H1 (cell line): Measurements from ENCODE around the gene HSPA12A. TPM values are rescaled to one million over a fixed set of nuclear protein-coding genes. Genes with fewer than 3 reads are reported as not detected.

ENCODE experiments used
- CTCF ChIA-PET: fragments of 300-600 bp; sonication (Branson Sonifier 250); formaldehyde crosslinking; loops from one replicate; lab custom pipeline; 2021; ENCODE audit not compliant: partially characterized antibody; lab: Charles Lee
- POLR2A ChIA-PET: fragments of 300-600 bp; sonication (Branson Sonifier 250); formaldehyde crosslinking; loops from one replicate; lab custom pipeline; 2021; ENCODE audit warnings: inconsistent platforms; ENCODE audit not compliant: partially characterized antibody; lab: Charles Lee
- DNase-seq, 2 experiments: peaks; one replicate each; pipeline versions ENCODE4 v3.0.0 to v3.0.0-alpha.2; 2010 to 2022; ENCODE audit warnings: low spot score in 2 of 2, low read depth in 1 of 2, mixed read lengths in 1 of 2
- FAIRE-seq: peaks from 2 replicates; lab custom pipeline; 2011; peaks lifted over from hg19 to GRCh38; lab: Jason Lieb, UNC
- H2AFZ ChIP-seq: 2 replicates; pipeline ENCODE4 v1.8.1; 2012; ENCODE audit warnings: low read length, inconsistent platforms
- H2AK5ac ChIP-seq: 2 replicates; pipeline ENCODE4 v1.6.1; 2013; ENCODE audit warnings: low read depth, low read length
- H2BK120ac ChIP-seq: replicated peaks from 2 replicates; pipeline ENCODE3; 2013; ENCODE audit warnings: low read depth, low read length, inconsistent platforms
- H2BK12ac ChIP-seq: 2 replicates; pipeline ENCODE4 v1.6.1; 2013; ENCODE audit warnings: low read depth, low read length
- H2BK15ac ChIP-seq: 2 replicates; pipeline ENCODE4 v1.6.1; 2013; ENCODE audit warnings: low read length
- H2BK20ac ChIP-seq: 2 replicates; pipeline ENCODE4 v1.6.1; 2013; ENCODE audit warnings: low read length
- H2BK5ac ChIP-seq: 2 replicates; pipeline ENCODE4 v1.6.1; 2013; ENCODE audit warnings: low read depth, low read length
- H3K14ac ChIP-seq: 2 replicates; pipeline ENCODE4 v1.6.1; 2013; ENCODE audit warnings: inconsistent platforms; ENCODE audit not compliant: insufficient read length
- H3K18ac ChIP-seq: 2 replicates; pipeline ENCODE4 v1.6.1; 2013; ENCODE audit warnings: low read length; ENCODE audit errors: extremely low read depth
- H3K23ac ChIP-seq: 2 replicates; pipeline ENCODE4 v1.6.1; 2013; ENCODE audit warnings: inconsistent platforms; ENCODE audit not compliant: insufficient read length
- H3K23me2 ChIP-seq: 2 replicates; pipeline ENCODE4 v1.6.1; 2013; ENCODE audit warnings: low read depth, low read length
- H3K27ac ChIP-seq: 2 replicates; pipeline ENCODE4 v1.6.1; 2011; ENCODE audit warnings: low read depth, low read length, inconsistent platforms
- H3K27me3 ChIP-seq, 4 experiments: replicated peaks in 1 of 4; 1 replicate in 1 of 4; 2 replicates in 3 of 4; pipeline versions ENCODE4 v1.6.1 to v1.8.1; 2011 to 2013; ENCODE audit warnings: low read length in 3 of 4, mild to moderate bottlenecking in 3 of 4, inconsistent platforms in 2 of 4, mixed read lengths in 2 of 4, moderate library complexity in 1 of 4; ENCODE audit not compliant: control insufficient read depth in 3 of 4, insufficient read depth in 3 of 4; ENCODE audit errors: extremely low read depth in 1 of 4
- H3K36me3 ChIP-seq, 4 experiments: 2 replicates each; pipeline versions ENCODE4 v1.6.1 to v1.8.1; 2011 to 2013; ENCODE audit warnings: mild to moderate bottlenecking in 4 of 4, low read length in 3 of 4, moderate library complexity in 2 of 4, control low read depth in 1 of 4, inconsistent platforms in 1 of 4; ENCODE audit not compliant: insufficient read depth in 4 of 4, control insufficient read depth in 2 of 4
- H3K4ac ChIP-seq: replicated peaks from 2 replicates; pipeline ENCODE3; 2013; ENCODE audit warnings: low read length, low read depth, mixed read lengths, inconsistent platforms; ENCODE audit not compliant: insufficient read length
- H3K4me1 ChIP-seq, 4 experiments: replicated peaks in 1 of 4; 1 replicate in 1 of 4; 2 replicates in 3 of 4; pipeline versions ENCODE4 v1.6.1 to v1.8.1; 2011 to 2013; ENCODE audit warnings: low read length in 3 of 4, inconsistent platforms in 2 of 4, mixed read lengths in 1 of 4; ENCODE audit not compliant: insufficient read depth in 4 of 4, control insufficient read depth in 3 of 4
- H3K4me2 ChIP-seq, 2 experiments: 2 replicates each; pipeline versions ENCODE4 v1.6.1 to v1.8.1; 2011 to 2013; ENCODE audit warnings: low read depth in 2 of 2, low read length in 2 of 2, control low read depth in 1 of 2, inconsistent platforms in 1 of 2, mild to moderate bottlenecking in 1 of 2; ENCODE audit not compliant: insufficient read depth in 1 of 2
- H3K4me3 ChIP-seq, 4 experiments: fragments of 200-600, 300-600 bp in 1 of 4; sonication (generic), shearing (Covaris generic), sonication (Bioruptor Twin) in 1 of 4; 2 replicates each; pipeline versions ENCODE4 v1.5.1 to v1.8.1; 2011 to 2016; ENCODE audit warnings: low read length in 4 of 4, low read depth in 3 of 4, control low read depth in 2 of 4, inconsistent platforms in 2 of 4, mild to moderate bottlenecking in 2 of 4, mixed read lengths in 1 of 4, moderate library complexity in 1 of 4; ENCODE audit not compliant: insufficient read depth in 2 of 4; ENCODE audit errors: extremely low read depth in 1 of 4
- H3K56ac ChIP-seq: replicated peaks from 2 replicates; pipeline ENCODE3; 2013; ENCODE audit warnings: low read depth, mild to moderate bottlenecking, mixed read lengths, low read length, inconsistent platforms; ENCODE audit not compliant: insufficient read length
- H3K79me1 ChIP-seq: 2 replicates; pipeline ENCODE4 v1.6.1; 2013; ENCODE audit warnings: low read depth, low read length, control low read depth
- H3K79me2 ChIP-seq, 2 experiments: 2 replicates each; pipeline versions ENCODE4 v1.6.1 to v1.8.1; 2012 to 2013; ENCODE audit warnings: low read length in 2 of 2, mild to moderate bottlenecking in 2 of 2, inconsistent platforms in 1 of 2; ENCODE audit not compliant: insufficient read depth in 2 of 2, control insufficient read depth in 1 of 2
- H3K9ac ChIP-seq, 4 experiments: replicated peaks in 1 of 4; 1 replicate in 1 of 4; 2 replicates in 3 of 4; pipeline versions ENCODE4 v1.6.1 to v1.8.1; 2011 to 2013; ENCODE audit warnings: low read depth in 3 of 4, low read length in 3 of 4, control low read depth in 2 of 4, mild to moderate bottlenecking in 2 of 4, moderate library complexity in 2 of 4, inconsistent platforms in 1 of 4; ENCODE audit errors: extremely low read depth in 1 of 4
- H3K9me3 ChIP-seq, 2 experiments: 2 replicates each; pipeline versions ENCODE4 v1.6.1 to v1.8.1; 2012 to 2013; ENCODE audit warnings: mild to moderate bottlenecking in 2 of 2, moderate library complexity in 2 of 2, control low read depth in 1 of 2, inconsistent platforms in 1 of 2, low read depth in 1 of 2, low read length in 1 of 2, mixed read lengths in 1 of 2; ENCODE audit not compliant: insufficient read depth in 2 of 2
- H4K20me1 ChIP-seq, 2 experiments: replicated peaks in 1 of 2; 2 replicates each; pipeline versions ENCODE3 to v1.8.1; 2011 to 2013; ENCODE audit warnings: inconsistent platforms in 2 of 2, low read length in 2 of 2, mild to moderate bottlenecking in 1 of 2; ENCODE audit not compliant: insufficient read depth in 2 of 2, control insufficient read depth in 1 of 2
- H4K5ac ChIP-seq: 2 replicates; pipeline ENCODE4 v1.6.1; 2013; ENCODE audit warnings: low read length, low read depth, mixed read lengths, inconsistent platforms; ENCODE audit not compliant: insufficient read length
- H4K8ac ChIP-seq: 2 replicates; pipeline ENCODE4 v1.8.0; 2013; ENCODE audit warnings: mild to moderate bottlenecking, moderate library complexity, low read length, inconsistent platforms; ENCODE audit not compliant: insufficient read depth; ENCODE audit errors: extremely low read depth
- H4K91ac ChIP-seq: replicated peaks from 2 replicates; pipeline ENCODE3; 2013; ENCODE audit warnings: low read length, mixed read lengths, inconsistent platforms; ENCODE audit not compliant: insufficient read length
- WGBS, 2 experiments: shearing (Covaris generic) in 1 of 2; methylation state at CpG; one replicate each; pipeline versions ENCODE4 v1.1.6 to v1.1.7; 2013 to 2015; ENCODE audit warnings: low lambda C conversion rate in 2 of 2, mixed read lengths in 2 of 2, inconsistent platforms in 1 of 2, low coverage in 1 of 2, missing lambda C conversion rate in 1 of 2; ENCODE audit not compliant: insufficient replicate concordance in 2 of 2, insufficient coverage in 1 of 2, insufficient read length in 1 of 2; ENCODE audit errors: extremely low coverage in 1 of 2, missing lambda C conversion rate in 1 of 2; 5-methylcytosine and 5-hydroxymethylcytosine counted together
- polyA plus RNA-seq, 7 experiments: library from polyadenylated mRNA; depleted of rRNA in 3 of 7; stranded (reverse) in 5 of 7; unstranded in 2 of 7; fragments of >200 nt in 5 of 7; fragments of 200-250 nt in 2 of 7; gene quantifications; 1 replicate in 5 of 7; 2 replicates in 1 of 7; 4 replicates in 1 of 7; pipeline versions ENCODE4 v1.2.1 to v1.2.3, GENCODE V29; 2011 to 2013; ENCODE audit warnings: missing spikeins in 2 of 7, mixed read lengths in 2 of 7
- total RNA-seq: library from RNA; stranded (reverse); fragmentation: NEBNext Ultra II Directional; extraction: Animal tissue kit (Norgen Biotek cat#: 25700); gene quantifications from 2 replicates; pipeline ENCODE4 v1.2.1, GENCODE V29; 2021

HSPA12A gene
- total and polyA plus RNA-seq, 2 of the 8 experiments (the other 6 are each of a cell fraction or from before 2014, with no cell fraction given) = 3.1 to 6.9 TPM

DNA sequence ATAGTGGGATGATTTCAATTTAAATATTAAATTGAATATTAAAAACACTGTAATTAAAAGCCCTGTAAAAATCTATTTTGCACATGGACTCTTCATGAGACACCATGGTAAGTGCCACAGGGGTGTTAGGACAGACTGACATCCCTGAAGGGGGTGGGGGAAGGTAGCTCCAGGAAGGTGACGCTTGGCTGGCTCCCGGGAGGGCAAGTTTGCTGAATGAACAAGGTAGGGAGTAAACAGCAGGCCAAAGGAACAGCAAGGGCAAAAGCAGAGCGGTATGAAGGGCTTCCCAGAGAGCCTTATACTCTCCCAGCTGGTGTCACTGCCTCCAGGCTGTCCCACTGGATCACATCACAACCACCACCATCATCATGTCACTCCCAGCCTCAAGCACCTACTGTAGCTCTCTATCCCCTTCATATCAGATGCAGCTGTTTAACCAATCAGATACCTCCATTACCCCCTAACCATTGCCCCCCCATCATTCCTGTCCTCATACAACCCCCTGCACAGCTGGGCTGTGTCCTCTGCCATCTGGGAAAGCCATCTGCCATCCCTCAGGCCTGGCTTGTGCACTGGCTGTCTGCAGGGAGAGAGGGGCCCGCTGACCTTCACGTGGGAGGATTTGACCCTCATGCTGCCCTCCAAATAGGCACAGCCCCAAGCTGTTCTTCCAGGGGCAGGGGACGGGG lies 19.5 kb downstream of the HSPA12A start:
- no peak overlapping the region for H2BK5ac ChIP-seq
- ChIA-PET CTCF (interaction anchor here (0.8 to 1.9 kb wide), 11 partner anchors 15 to 412 kb away, joined by 3 to 5 read pairs (median 4); no protein-coding TSS in a partner anchor), POLR2A (no interaction called here)
- no peak overlapping the region for H3K27ac ChIP-seq
- no peak overlapping the region for H4K8ac ChIP-seq
- H2BK120ac ChIP-seq = no peak overlapping the region
- H3K23me2 ChIP-seq = no peaks in the 10 kb centered on the region
- WGBS, 2 experiments = 88% methylated on average over 6 of the region's 6 CpGs; no CpG with 5 or more reads in 1 of the 2 experiments
- H2AFZ ChIP-seq = no peak overlapping the region
- H3K9ac ChIP-seq = no peak overlapping the region
- H3K23ac ChIP-seq = no peak overlapping the region
- H3K4me3 ChIP-seq = no peak overlapping the region
- H3K18ac ChIP-seq = no peak overlapping the region
- no peak overlapping the region for H2BK12ac ChIP-seq
- no peaks in the 10 kb centered on the region for H3K79me2 ChIP-seq
- no peak overlapping the region for H3K4me2 ChIP-seq
- no peaks in the 10 kb centered on the region for H3K27me3 ChIP-seq
- no peaks in the 10 kb centered on the region for H3K9me3 ChIP-seq
- H3K14ac ChIP-seq = no peak overlapping the region
- H2BK15ac ChIP-seq = no peak overlapping the region
- FAIRE-seq (no peak), DNase-seq (no peak)
- no peak overlapping the region for H3K56ac ChIP-seq
- H2AK5ac ChIP-seq = 0 out of 2 replicates have a peak overlapping the region, but pooled peaks have one; percentile 5
- H4K91ac ChIP-seq = no peak overlapping the region
- peaks cover 0 to 2% (median 0%) of the 10 kb centered on the region in 4 experiments; a peak in 1 of 7 replicates for H3K4me1 ChIP-seq
- H4K20me1 ChIP-seq = no peaks in the 10 kb centered on the region
- H2BK20ac ChIP-seq = no peak overlapping the region
- H4K5ac ChIP-seq = no peak overlapping the region
- H3K4ac ChIP-seq = no peak overlapping the region
- H3K36me3 ChIP-seq = no peaks in the 10 kb centered on the region
- H3K79me1 ChIP-seq = no peaks in the 10 kb centered on the region
